Stimulated activated naive CD8-positive, alpha-beta T cell treated with anti-CD3 and anti-CD28 coated beads, Interleukin-15, Interleukin-2, amounts not matched to agents 100 ng/mL and 50 ng/mL, for 24 hours (primary cell): ENCODE results near the gene LSM11.
"Not testable (repeated sequence)": the region's sequence is repeated elsewhere in the genome, so short reads cannot be mapped to it uniquely, and the experiment has no call there.

Experiments used
- H3K27ac Mint-ChIP-seq: one replicate; pipeline ENCODE4 v1.8.0; 2021; ENCODE audit warnings: mild to moderate bottlenecking, mixed read lengths
- H3K27me3 Mint-ChIP-seq: one replicate; pipeline ENCODE4 v1.8.0; 2021; ENCODE audit warnings: mixed read lengths
- H3K36me3 Mint-ChIP-seq: one replicate; pipeline ENCODE4 v1.8.0; 2021; ENCODE audit warnings: low read depth, mixed read lengths
- H3K4me1 Mint-ChIP-seq: one replicate; pipeline ENCODE4 v1.8.0; 2021; ENCODE audit warnings: low read depth, mixed read lengths
- H3K4me3 Mint-ChIP-seq: one replicate; pipeline ENCODE4 v1.8.0; 2021; ENCODE audit warnings: mild to moderate bottlenecking, mixed read lengths
- H3K9me3 Mint-ChIP-seq: one replicate; pipeline ENCODE4 v1.8.0; 2021; ENCODE audit warnings: mixed read lengths

The LSM11 gene

GRCh38 chr5:157726607-157727006 lies 16.9 kb upstream of the LSM11 start:
- not testable (repeated sequence) for H3K27ac Mint-ChIP-seq, H3K27me3 Mint-ChIP-seq, H3K4me3 Mint-ChIP-seq, H3K9me3 Mint-ChIP-seq
- Mint-ChIP-seq H3K4me1 (peaks cover 24% of the 10 kb centered on the region), H3K36me3 (peaks cover 16% of the 10 kb centered on the region)

- Mint-ChIP-seq H3K4me1 (peaks cover 36% of the 10 kb centered on the region), H3K36me3 (peaks cover 16% of the 10 kb centered on the region)
- not testable (repeated sequence) for H3K27ac Mint-ChIP-seq, H3K9me3 Mint-ChIP-seq, H3K27me3 Mint-ChIP-seq, H3K4me3 Mint-ChIP-seq
Measured at GRCh38 chr5:157727858-157728257, 15.7 kb upstream of the LSM11 start.

GRCh38 chr5:157729858-157730257 lies 13.7 kb upstream of the LSM11 start:
- H3K36me3 Mint-ChIP-seq, result peaks cover 25% of the 10 kb centered on the region

GRCh38 chr5:157730900-157731271 lies 12.6 kb upstream of the LSM11 start:
- H3K9me3 Mint-ChIP-seq, result no peaks in the 10 kb centered on the region
- peak overlapping the region; percentile 98 for H3K4me3 Mint-ChIP-seq
- no peaks in the 10 kb centered on the region for H3K27me3 Mint-ChIP-seq

More at GRCh38 chr5:157729858-157730257, 13.7 kb upstream of the LSM11 start:
- Mint-ChIP-seq H3K27me3 (no peaks in the 10 kb centered on the region), H3K4me1 (peaks cover 38% of the 10 kb centered on the region), H3K9me3 (no peaks in the 10 kb centered on the region), H3K27ac (peak overlapping the region; percentile 40), H3K4me3 (peak overlapping the region; percentile 17)

GRCh38 chr5:157731272-157732129 lies 12.0 kb upstream of the LSM11 start, which contains the start of gene THG1L:
THG1L (plus strand) TSS chr5:157731420; CDS start chr5:157731441, 21 bp downstream.
- peaks cover 28% of the 10 kb centered on the region for H3K36me3 Mint-ChIP-seq
- no peaks in the 10 kb centered on the region for H3K27me3 Mint-ChIP-seq
- peaks cover 38% of the 10 kb centered on the region for H3K4me1 Mint-ChIP-seq

More at GRCh38 chr5:157730900-157731271, 12.6 kb upstream of the LSM11 start:
- peaks cover 38% of the 10 kb centered on the region for H3K4me1 Mint-ChIP-seq
- H3K27ac Mint-ChIP-seq, result peak overlapping the region; percentile 99
- peaks cover 32% of the 10 kb centered on the region for H3K36me3 Mint-ChIP-seq

GRCh38 chr5:157732130-157732514 lies 11.4 kb upstream of the LSM11 start:
- Mint-ChIP-seq H3K4me3 (peak overlapping the region; percentile 98), H3K36me3 (peaks cover 26% of the 10 kb centered on the region), H3K4me1 (peaks cover 38% of the 10 kb centered on the region), H3K27ac (peak overlapping the region; percentile 99), H3K9me3 (no peaks in the 10 kb centered on the region), H3K27me3 (no peaks in the 10 kb centered on the region)

More at GRCh38 chr5:157731272-157732129, 12.0 kb upstream of the LSM11 start, which contains the start of gene THG1L:
- Mint-ChIP-seq H3K9me3 (no peaks in the 10 kb centered on the region), H3K27ac (peak within 1 kb of the TSS; percentile 99), H3K4me3 (peak within 1 kb of the TSS; percentile 98)

- Mint-ChIP-seq H3K9me3 (no peaks in the 10 kb centered on the region), H3K36me3 (peaks cover 31% of the 10 kb centered on the region), H3K4me1 (peaks cover 38% of the 10 kb centered on the region), H3K27me3 (no peaks in the 10 kb centered on the region), H3K27ac (no peak overlapping the region), H3K4me3 (peak overlapping the region; percentile 50)
Measured at GRCh38 chr5:157732596-157733262, 10.8 kb upstream of the LSM11 start.

GRCh38 chr5:157734436-157734835 lies 9.1 kb upstream of the LSM11 start:
- Mint-ChIP-seq H3K27me3 (no peaks in the 10 kb centered on the region), H3K36me3 (peaks cover 36% of the 10 kb centered on the region), H3K4me3 (no peak overlapping the region), H3K4me1 (peaks cover 36% of the 10 kb centered on the region), H3K9me3 (no peaks in the 10 kb centered on the region), H3K27ac (no peak overlapping the region)

- H3K27me3 Mint-ChIP-seq, result no peaks in the 10 kb centered on the region
- H3K4me1 Mint-ChIP-seq, result peaks cover 20% of the 10 kb centered on the region
- H3K36me3 Mint-ChIP-seq, result peaks cover 47% of the 10 kb centered on the region
- no peaks in the 10 kb centered on the region for H3K9me3 Mint-ChIP-seq
- H3K27ac Mint-ChIP-seq, result no peak overlapping the region
- H3K4me3 Mint-ChIP-seq, result no peak overlapping the region
Measured at GRCh38 chr5:157735991-157736390, 7.5 kb upstream of the LSM11 start.

GRCh38 chr5:157739388-157740228 lies 3.9 kb upstream of the LSM11 start:
- no peak overlapping the region for H3K4me3 Mint-ChIP-seq
- H3K27me3 Mint-ChIP-seq, result no peaks in the 10 kb centered on the region

GRCh38 chr5:157740229-157740610 lies 3.3 kb upstream of the LSM11 start:
- no peak overlapping the region for H3K4me3 Mint-ChIP-seq

More at GRCh38 chr5:157739388-157740228, 3.9 kb upstream of the LSM11 start:
- no peaks in the 10 kb centered on the region for H3K9me3 Mint-ChIP-seq
- peaks cover 35% of the 10 kb centered on the region for H3K36me3 Mint-ChIP-seq
- peaks cover 13% of the 10 kb centered on the region for H3K4me1 Mint-ChIP-seq
- no peak overlapping the region for H3K27ac Mint-ChIP-seq

GRCh38 chr5:157741131-157741530 lies 2.4 kb upstream of the LSM11 start:
- no peaks in the 10 kb centered on the region for H3K27me3 Mint-ChIP-seq
- peaks cover 25% of the 10 kb centered on the region for H3K36me3 Mint-ChIP-seq
- no peaks in the 10 kb centered on the region for H3K9me3 Mint-ChIP-seq
- H3K27ac Mint-ChIP-seq, result no peak overlapping the region
- no peak overlapping the region for H3K4me3 Mint-ChIP-seq
- peaks cover 23% of the 10 kb centered on the region for H3K4me1 Mint-ChIP-seq

More at GRCh38 chr5:157740229-157740610, 3.3 kb upstream of the LSM11 start:
- Mint-ChIP-seq H3K27me3 (no peaks in the 10 kb centered on the region), H3K4me1 (peaks cover 19% of the 10 kb centered on the region), H3K27ac (no peak overlapping the region), H3K9me3 (no peaks in the 10 kb centered on the region), H3K36me3 (peaks cover 33% of the 10 kb centered on the region)

- peak overlapping the region; percentile 96 for H3K27ac Mint-ChIP-seq
- H3K36me3 Mint-ChIP-seq, result peaks cover 11% of the 10 kb centered on the region
- H3K27me3 Mint-ChIP-seq, result no peaks in the 10 kb centered on the region
- peaks cover 48% of the 10 kb centered on the region for H3K4me1 Mint-ChIP-seq
- H3K9me3 Mint-ChIP-seq, result no peaks in the 10 kb centered on the region
- H3K4me3 Mint-ChIP-seq, result peak overlapping the region; percentile 96
Measured at GRCh38 chr5:157744051-157745011, 819 bp downstream of the LSM11 start.
